ENCODE measurements around the gene GRID2. TPM values are rescaled to one million over a fixed set of nuclear protein-coding genes. Genes with fewer than 3 reads are reported as not detected.
"Not testable (repeated sequence)": the region's sequence is repeated elsewhere in the genome, so short reads cannot be mapped to it uniquely, and the experiment has no call there.

GRID2 gene
- total RNA-seq, 2 experiments from 2014 or later = not detected

DNA sequence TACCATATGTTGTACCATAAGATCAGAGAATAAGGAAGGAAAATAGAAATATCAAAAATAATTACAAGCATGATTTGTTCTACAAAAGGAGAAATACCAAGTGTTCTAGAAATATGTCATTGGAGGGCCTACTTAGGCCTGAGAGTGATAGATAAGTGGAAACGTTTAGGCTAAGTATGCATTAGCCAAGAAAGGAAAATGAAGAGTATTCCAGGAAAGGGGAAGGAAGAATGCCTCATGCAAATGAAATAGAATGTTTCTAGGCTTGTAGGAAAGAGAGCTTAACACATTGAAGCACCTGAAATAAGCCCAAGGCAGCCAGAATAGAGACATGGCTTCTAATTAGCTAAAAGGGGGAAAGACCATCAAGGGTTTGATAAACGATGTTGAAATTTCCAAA, 929.1 kb downstream of the GRID2 start:
- CTCF ChIA-PET = no interaction called here
- no peak overlapping the region for H3K4me3 Mint-ChIP-seq
- no peak overlapping the region for H3K27ac Mint-ChIP-seq
- no peaks in the 10 kb centered on the region for H3K27me3 Mint-ChIP-seq
- H3K9me3 Mint-ChIP-seq = no peaks in the 10 kb centered on the region
- H3K4me1 Mint-ChIP-seq = no peaks in the 10 kb centered on the region
- POLR2A ChIA-PET = no interaction called here
- DNase-seq = no peak
- H3K36me3 Mint-ChIP-seq (ENCODE audit: low read depth) = no peaks in the 10 kb centered on the region

DNA sequence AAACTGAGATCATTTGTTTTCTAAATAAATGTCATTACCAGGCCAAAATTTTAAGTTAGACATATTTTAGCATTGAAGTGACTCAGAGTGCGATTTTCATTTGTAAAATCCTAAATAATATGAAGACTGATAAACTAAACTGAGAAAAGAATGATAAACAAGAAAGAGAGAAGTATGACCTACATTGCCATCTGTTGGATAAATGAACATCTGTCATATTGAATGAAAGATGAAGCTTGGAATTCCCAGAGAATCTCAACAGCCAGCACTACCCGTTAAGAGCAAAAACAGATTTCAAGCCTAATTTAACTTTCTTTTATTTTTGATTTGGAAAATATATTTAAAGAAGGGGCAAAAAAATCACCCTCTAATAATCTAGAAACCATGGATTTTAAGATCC, 933.8 kb downstream of the GRID2 start:
- Mint-ChIP-seq H3K4me1 (no peaks in the 10 kb centered on the region), H3K4me3 (no peak overlapping the region), H3K27me3 (no peaks in the 10 kb centered on the region), H3K36me3 (ENCODE audit: low read depth) (no peaks in the 10 kb centered on the region), H3K27ac (no peak overlapping the region), H3K9me3 (no peaks in the 10 kb centered on the region)
- CTCF ChIA-PET = no interaction called here
- POLR2A ChIA-PET = no interaction called here
- DNase-seq = no peak

DNA sequence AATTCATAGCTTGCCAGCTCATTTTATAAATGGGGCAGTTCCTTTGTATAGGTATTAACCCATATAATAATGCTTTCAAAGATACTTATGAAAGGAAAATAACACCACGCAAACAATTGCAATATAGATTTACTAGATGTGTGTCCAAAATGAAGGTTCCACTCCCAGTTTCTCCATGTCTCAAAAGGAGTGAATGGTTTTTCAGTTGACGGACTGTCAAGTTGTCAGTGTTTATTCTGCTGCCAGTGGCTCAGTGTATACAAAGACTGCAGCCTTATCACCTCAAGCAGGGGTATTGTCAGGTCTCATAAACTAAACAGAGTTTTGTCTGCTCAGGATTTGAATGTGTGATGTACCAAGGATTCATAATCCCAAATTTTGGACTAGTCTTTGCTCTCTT, 939.5 kb downstream of the GRID2 start:
- no peaks in the 10 kb centered on the region for H3K36me3 Mint-ChIP-seq (ENCODE audit: low read depth)
- H3K4me1 Mint-ChIP-seq = no peaks in the 10 kb centered on the region
- DNase-seq = no peak

DNA sequence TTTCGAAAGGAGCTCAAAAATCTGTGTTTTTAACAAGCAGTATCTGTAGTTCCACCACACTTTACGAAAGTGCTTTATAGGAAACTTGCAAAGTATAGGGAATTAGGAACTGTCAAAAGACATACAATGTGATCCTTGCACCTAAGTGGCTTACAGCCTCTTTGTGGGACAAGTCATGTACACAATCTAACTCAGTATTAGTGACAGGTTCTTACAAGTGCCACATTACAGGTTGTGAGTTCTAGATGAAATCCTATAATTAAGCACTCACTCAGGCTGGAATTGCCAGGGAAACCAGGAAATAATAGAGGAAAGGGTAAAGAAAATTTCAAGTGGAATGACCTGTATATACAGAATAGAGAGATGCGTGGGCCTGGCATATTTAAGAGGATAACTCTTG, 957.4 kb downstream of the GRID2 start:
- Mint-ChIP-seq H3K4me3 (no peak overlapping the region), H3K4me1 (no peaks in the 10 kb centered on the region), H3K9me3 (no peaks in the 10 kb centered on the region), H3K27ac (no peak overlapping the region), H3K27me3 (no peaks in the 10 kb centered on the region), H3K36me3 (ENCODE audit: low read depth) (no peaks in the 10 kb centered on the region)
- ChIA-PET CTCF (no interaction called here), POLR2A (no interaction called here)
- no peak for DNase-seq

More for the DNA sequence above, 939.5 kb downstream of the GRID2 start:
- ChIA-PET POLR2A (no interaction called here), CTCF (no interaction called here)
- H3K4me3 Mint-ChIP-seq = no peak overlapping the region
- H3K9me3 Mint-ChIP-seq = no peaks in the 10 kb centered on the region
- H3K27me3 Mint-ChIP-seq = no peaks in the 10 kb centered on the region
- no peak overlapping the region for H3K27ac Mint-ChIP-seq

DNA sequence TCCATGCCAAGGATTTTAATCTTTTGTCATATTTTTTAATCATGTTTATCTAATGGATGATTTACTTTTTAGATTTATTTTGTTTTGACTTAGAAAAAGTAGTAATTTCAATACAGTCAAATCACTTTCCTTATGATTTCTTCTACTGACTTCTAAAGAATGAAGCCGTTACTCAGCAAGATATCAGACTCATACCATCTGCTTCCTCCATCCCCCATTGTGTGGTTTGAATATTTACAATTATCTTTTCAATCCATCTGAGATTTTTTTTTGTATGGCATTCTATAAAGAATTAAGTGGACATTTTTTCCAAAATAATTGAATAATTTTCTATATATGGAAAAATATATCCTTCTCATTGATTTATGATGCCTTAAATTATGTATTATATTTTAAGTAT, 959.4 kb downstream of the GRID2 start:
- Mint-ChIP-seq H3K4me1 (no peaks in the 10 kb centered on the region), H3K27ac (no peak overlapping the region), H3K9me3 (peaks cover 2% of the 10 kb centered on the region), H3K4me3 (no peak overlapping the region), H3K27me3 (no peaks in the 10 kb centered on the region), H3K36me3 (ENCODE audit: low read depth) (no peaks in the 10 kb centered on the region)
- DNase-seq = no peak
- CTCF ChIA-PET = no interaction called here
- POLR2A ChIA-PET = no interaction called here

DNA sequence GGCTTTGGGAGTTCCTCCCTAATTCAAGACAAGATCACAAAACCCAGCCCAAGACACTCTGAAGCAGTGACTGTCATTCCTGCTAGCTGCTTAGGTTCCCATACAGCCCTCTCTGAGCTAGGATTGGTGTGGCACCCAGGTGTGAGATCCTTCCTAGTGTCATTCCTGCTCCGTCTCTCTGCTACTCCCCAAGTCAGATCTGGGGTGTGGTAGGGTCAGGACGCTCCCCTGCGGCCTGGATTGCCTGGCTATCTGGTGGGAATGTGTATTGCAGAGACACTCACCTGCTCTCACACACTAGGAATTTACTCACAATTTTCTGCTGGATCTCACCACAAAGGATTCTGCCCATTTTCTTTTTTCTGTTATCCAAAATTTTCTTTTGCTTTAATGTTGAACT, 964.0 kb downstream of the GRID2 start:
- no peaks in the 10 kb centered on the region for H3K36me3 Mint-ChIP-seq (ENCODE audit: low read depth)
- no peaks in the 10 kb centered on the region for H3K4me1 Mint-ChIP-seq
- CTCF ChIA-PET = no interaction called here
- peaks cover 2% of the 10 kb centered on the region for H3K9me3 Mint-ChIP-seq
- POLR2A ChIA-PET = no interaction called here
- no peak for DNase-seq
- H3K27ac Mint-ChIP-seq = no peak overlapping the region
- H3K4me3 Mint-ChIP-seq = no peak overlapping the region
- H3K27me3 Mint-ChIP-seq = no peaks in the 10 kb centered on the region

DNA sequence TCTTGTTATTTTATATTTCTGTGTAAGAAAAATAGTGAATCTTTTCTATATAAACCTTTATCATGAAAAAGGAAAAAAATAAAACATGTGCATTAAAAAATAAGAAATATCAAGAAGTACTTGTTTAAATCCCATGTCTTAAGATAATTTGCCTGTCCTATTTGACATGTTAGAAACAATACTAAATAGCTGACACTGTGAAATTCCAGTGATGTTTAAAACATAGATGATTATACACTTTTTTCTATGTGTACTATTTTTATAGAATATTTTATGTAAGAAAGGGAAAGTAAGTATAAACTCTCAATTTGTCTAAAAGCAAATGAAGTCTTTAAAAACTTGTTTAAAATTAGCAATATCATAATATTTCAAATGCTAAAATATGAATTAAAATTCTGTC, 981.6 kb downstream of the GRID2 start:
- no peak overlapping the region for H3K27ac Mint-ChIP-seq
- H3K36me3 Mint-ChIP-seq (ENCODE audit: low read depth) = no peaks in the 10 kb centered on the region
- CTCF ChIA-PET = no interaction called here
- H3K27me3 Mint-ChIP-seq = no peaks in the 10 kb centered on the region
- H3K4me3 Mint-ChIP-seq = no peak overlapping the region
- no peak for DNase-seq
- H3K9me3 Mint-ChIP-seq = peaks cover 3% of the 10 kb centered on the region
- H3K4me1 Mint-ChIP-seq = no peaks in the 10 kb centered on the region
- POLR2A ChIA-PET = no interaction called here

DNA sequence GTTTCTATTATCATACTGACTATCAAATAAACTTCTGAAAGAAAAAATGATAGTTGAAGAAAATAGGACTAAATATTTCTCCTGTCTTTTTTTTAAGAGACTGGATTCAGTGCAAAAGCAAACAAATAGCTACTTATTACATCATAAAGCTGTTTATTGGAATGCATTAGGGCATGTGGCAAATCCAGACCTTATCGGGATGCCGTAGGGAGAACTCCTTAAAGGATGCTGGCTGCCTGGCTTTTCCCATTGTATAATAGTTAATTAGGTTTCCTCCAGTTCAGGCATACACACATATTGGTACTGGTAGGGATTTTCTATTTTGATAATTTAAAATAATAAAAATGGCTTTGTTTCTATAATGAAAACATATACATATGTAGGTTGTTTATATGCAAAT, 985.5 kb downstream of the GRID2 start:
- CTCF ChIA-PET = no interaction called here
- no peaks in the 10 kb centered on the region for H3K27me3 Mint-ChIP-seq
- H3K27ac Mint-ChIP-seq = no peak overlapping the region

DNA sequence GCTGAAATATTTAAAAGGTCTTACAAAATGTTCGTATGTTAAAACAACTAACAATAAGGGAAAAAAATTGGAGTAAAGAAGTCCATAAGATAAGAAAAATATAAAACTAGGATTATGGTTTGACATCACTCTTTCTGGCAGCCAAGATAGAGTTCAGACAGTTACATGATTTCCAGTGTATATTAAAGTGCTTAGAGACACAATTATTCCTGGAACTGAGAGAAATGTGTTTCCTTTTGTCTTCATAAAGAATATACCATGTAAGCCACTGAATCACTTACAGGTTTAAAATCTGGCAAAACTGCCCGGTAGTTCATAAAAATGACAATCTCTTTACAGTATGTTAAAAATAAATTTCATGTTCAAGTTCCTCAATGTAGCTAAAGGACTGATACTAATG, 986.1 kb downstream of the GRID2 start:
- ChIA-PET POLR2A (no interaction called here), CTCF (no interaction called here)
- Mint-ChIP-seq H3K4me1 (no peaks in the 10 kb centered on the region), H3K9me3 (peaks cover 9% of the 10 kb centered on the region), H3K27me3 (no peaks in the 10 kb centered on the region), H3K27ac (no peak overlapping the region), H3K36me3 (ENCODE audit: low read depth) (no peaks in the 10 kb centered on the region), H3K4me3 (no peak overlapping the region)
- no peak for DNase-seq

More for the DNA sequence above, 985.5 kb downstream of the GRID2 start:
- no peak for DNase-seq
- Mint-ChIP-seq H3K36me3 (ENCODE audit: low read depth) (no peaks in the 10 kb centered on the region), H3K4me3 (no peak overlapping the region), H3K9me3 (peaks cover 9% of the 10 kb centered on the region), H3K4me1 (no peaks in the 10 kb centered on the region)
- POLR2A ChIA-PET = no interaction called here

DNA sequence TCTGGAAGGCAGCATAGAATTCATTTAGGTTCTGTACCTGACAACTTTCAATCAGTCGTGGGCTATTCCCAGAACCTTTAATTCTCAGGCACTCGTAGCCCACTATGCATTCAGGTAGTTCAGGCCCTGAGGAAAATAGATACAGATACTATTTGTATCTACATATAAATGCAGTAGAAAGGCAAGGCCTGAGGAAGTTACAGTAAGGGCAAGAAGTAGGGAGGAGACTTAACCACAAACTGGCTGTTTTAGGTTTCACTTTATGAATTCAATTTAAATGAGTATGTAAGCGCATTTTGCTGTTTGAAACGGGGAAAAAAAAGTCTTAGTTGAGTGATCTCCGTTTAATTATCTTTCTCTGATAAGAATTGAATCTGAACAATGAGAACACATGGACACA, 995.4 kb downstream of the GRID2 start:
- H3K27ac Mint-ChIP-seq = no peak overlapping the region
- H3K9me3 Mint-ChIP-seq = no peaks in the 10 kb centered on the region
- H3K4me1 Mint-ChIP-seq = no peaks in the 10 kb centered on the region
- H3K4me3 Mint-ChIP-seq = no peak overlapping the region
- POLR2A ChIA-PET = no interaction called here
- H3K27me3 Mint-ChIP-seq = no peaks in the 10 kb centered on the region
- CTCF ChIA-PET = no interaction called here
- no peak for DNase-seq
- H3K36me3 Mint-ChIP-seq (ENCODE audit: low read depth) = no peaks in the 10 kb centered on the region

DNA sequence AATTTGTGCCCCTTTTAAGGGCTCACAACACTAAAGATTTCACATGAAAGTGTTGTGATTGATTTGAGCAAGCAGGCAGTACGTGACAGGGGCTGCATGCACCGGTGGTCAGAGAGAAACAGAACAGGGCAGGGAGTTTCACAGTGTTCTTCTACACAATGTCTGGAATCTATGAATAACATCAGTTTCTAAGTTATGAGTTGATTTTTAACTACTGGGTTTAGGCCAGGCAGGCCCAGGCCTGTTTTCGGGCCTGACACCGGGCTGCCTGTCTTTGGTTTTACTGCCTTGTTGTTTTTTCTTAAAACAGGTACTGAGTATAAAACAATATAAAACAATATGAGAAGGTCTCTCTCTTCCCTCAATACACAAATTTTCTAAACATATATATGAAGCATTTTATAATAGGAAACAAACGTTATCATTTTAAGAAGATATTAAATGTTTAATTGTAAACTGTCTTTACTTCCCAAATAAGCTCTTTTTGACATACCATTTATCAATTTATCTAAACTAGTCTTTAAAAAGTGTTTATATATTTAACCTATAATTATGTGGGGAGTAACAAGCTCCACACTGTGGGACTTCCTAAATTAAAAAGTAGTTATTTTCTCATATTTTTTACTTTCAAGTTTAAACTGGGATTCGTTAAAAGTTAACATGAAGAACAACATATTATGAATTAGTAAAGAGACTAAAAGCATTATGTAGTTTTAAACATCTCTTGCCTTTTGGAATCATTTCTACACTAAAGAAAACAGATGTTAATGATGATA, 997.2 kb downstream of the GRID2 start:
- H3K27me3 Mint-ChIP-seq; H3K36me3 Mint-ChIP-seq (ENCODE audit: low read depth); POLR2A ChIA-PET; H3K4me1 Mint-ChIP-seq; H3K27ac Mint-ChIP-seq; CTCF ChIA-PET; H3K9me3 Mint-ChIP-seq; DNase-seq; H3K4me3 Mint-ChIP-seq: not testable (repeated sequence)

DNA sequence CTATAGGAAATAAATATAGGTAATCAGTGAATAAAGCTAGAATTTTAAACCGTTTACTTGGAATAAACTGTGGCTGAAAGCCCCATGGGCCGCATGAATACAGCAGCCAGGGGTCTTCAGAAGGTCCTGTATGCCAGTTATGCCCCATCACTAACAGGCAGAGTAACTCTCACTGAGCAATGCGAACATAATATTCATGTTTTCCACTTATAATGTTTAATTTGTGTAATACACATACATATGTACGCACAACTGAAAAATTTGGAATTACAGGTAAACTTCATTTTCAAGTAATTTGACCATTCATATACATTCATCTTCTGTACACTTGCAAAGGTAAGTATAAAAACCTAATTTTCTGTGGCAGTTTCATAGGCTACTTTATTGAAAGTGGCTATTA, 998.5 kb downstream of the GRID2 start:
- no peak for DNase-seq
- Mint-ChIP-seq H3K4me3 (no peak overlapping the region), H3K9me3 (no peaks in the 10 kb centered on the region), H3K4me1 (no peaks in the 10 kb centered on the region), H3K27me3 (no peaks in the 10 kb centered on the region), H3K27ac (no peak overlapping the region), H3K36me3 (ENCODE audit: low read depth) (no peaks in the 10 kb centered on the region)
- POLR2A ChIA-PET = no interaction called here
- CTCF ChIA-PET = no interaction called here

DNA sequence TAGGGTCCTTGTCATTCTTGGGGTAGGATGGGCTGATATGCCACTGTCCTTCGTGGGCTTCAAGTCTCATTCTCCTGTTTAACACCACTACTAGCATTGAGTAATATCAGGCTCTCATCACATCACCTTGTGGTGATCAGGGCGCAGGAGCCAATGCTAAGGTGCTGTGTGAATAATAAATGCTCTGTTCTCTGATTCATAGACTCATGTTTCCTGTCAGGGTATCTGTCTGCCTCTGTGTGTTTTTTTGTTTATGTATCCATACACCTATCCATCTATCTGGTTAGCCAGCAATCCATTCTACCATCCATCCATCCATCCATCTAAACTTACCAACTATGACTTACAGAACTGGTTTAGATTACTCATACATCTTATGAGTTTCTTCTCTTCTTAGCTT, 999.7 kb downstream of the GRID2 start:
- H3K4me3 Mint-ChIP-seq = no peak overlapping the region
- no peaks in the 10 kb centered on the region for H3K36me3 Mint-ChIP-seq (ENCODE audit: low read depth)

DNA sequence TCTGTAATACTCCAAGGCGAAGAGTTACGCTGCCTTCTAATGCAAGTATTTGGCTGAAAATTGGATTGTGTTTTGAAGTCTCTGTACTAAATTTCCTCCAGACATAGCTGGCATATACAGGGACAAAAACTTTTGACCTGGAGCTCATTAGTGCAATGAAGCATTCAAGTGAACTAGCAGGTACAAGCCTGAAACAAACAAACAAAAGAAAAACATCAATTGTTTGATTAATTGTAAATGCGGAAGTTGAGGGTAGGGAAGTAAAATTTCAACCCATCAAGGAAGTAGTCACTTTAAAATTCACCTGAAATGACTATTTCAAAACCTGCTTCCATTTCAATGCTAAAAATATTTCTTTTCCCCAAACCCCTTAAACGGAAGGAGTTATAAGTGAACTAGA, 1008.5 kb downstream of the GRID2 start:
- H3K36me3 Mint-ChIP-seq (ENCODE audit: low read depth) = no peaks in the 10 kb centered on the region
- H3K27ac Mint-ChIP-seq = no peak overlapping the region
- H3K9me3 Mint-ChIP-seq = peaks cover 2% of the 10 kb centered on the region
- H3K4me1 Mint-ChIP-seq = no peaks in the 10 kb centered on the region
- ChIA-PET POLR2A (no interaction called here), CTCF (no interaction called here)
- DNase-seq = no peak
- no peaks in the 10 kb centered on the region for H3K27me3 Mint-ChIP-seq
- no peak overlapping the region for H3K4me3 Mint-ChIP-seq

More for the DNA sequence above, 999.7 kb downstream of the GRID2 start:
- H3K4me1 Mint-ChIP-seq = no peaks in the 10 kb centered on the region
- H3K27ac Mint-ChIP-seq = no peak overlapping the region
- H3K27me3 Mint-ChIP-seq = no peaks in the 10 kb centered on the region
- POLR2A ChIA-PET = no interaction called here
- no peaks in the 10 kb centered on the region for H3K9me3 Mint-ChIP-seq
- no peak for DNase-seq
- CTCF ChIA-PET = no interaction called here

DNA sequence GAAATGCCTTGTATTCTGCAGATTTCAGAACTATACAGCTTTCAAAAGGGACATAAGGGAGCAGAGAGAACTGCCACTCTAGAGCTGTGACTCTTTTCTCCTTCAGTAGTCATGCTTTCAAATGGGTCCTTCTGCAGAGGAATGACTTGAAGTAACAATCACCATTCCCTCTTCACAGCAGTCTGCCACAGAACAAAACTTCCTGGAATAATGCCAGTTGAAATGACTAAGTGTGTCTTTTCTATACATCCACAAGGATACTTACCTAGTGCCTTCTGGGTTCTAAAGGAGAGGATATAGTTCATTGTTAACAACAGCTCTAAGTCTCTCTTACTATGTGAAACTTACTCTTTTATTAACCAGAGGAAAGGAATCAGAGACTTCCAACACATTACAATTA, 1009.4 kb downstream of the GRID2 start:
- Mint-ChIP-seq H3K9me3 (peaks cover 2% of the 10 kb centered on the region), H3K4me3 (no peak overlapping the region), H3K27ac (no peak overlapping the region), H3K27me3 (no peaks in the 10 kb centered on the region), H3K36me3 (ENCODE audit: low read depth) (no peaks in the 10 kb centered on the region), H3K4me1 (no peaks in the 10 kb centered on the region)
- POLR2A ChIA-PET = no interaction called here
- no peak for DNase-seq
- CTCF ChIA-PET = no interaction called here

Measured in activated CD4-positive, alpha-beta memory T cell treated with anti-CD3 and anti-CD28 coated beads, Interleukin-2, amount 10 ng/mL, durations not matched to agents 7 days and 5 days (primary cell).